B cell (primary cell): ENCODE measurements around the gene GXYLT1.
"Not testable (repeated sequence)": the region's sequence is repeated elsewhere in the genome, so short reads cannot be mapped to it uniquely, and the experiment has no call there.

Experiments
- CTCF ChIP-seq: fragments of 200-600 bp; IDR thresholded peaks from one replicate; pipeline ENCODE4 v1.8.0; 2022; ENCODE audit warnings: antibody characterized with exemption, mild to moderate bottlenecking
- EZH2 ChIP-seq: IDR thresholded peaks from 2 replicates; pipeline ENCODE4 v1.6.1; 2012; ENCODE audit warnings: borderline replicate concordance, low read depth, mild to moderate bottlenecking, moderate library complexity, low read length; ENCODE audit not compliant: insufficient read depth, poor library complexity, severe bottlenecking

- TF ChIP-seq CTCF, EZH2: not testable (repeated sequence)
Measured at GRCh38 chr12:42106791-42107190, 37.9 kb downstream of the GXYLT1 start.
